GM21360 (cell line): Measurements from ENCODE around the gene SLC6A3.
"Not testable (repeated sequence)": the region's sequence is repeated elsewhere in the genome, so short reads cannot be mapped to it uniquely, and the experiment has no call there.

Experiments
- ATAC-seq: cut with Tn5 transposase; IDR thresholded peaks from one replicate; pipeline ENCODE4 v1.9.1; 2021; ENCODE audit warnings: mild to moderate bottlenecking, moderate library complexity; ENCODE audit not compliant: unreplicated experiment

The SLC6A3 gene

DNA sequence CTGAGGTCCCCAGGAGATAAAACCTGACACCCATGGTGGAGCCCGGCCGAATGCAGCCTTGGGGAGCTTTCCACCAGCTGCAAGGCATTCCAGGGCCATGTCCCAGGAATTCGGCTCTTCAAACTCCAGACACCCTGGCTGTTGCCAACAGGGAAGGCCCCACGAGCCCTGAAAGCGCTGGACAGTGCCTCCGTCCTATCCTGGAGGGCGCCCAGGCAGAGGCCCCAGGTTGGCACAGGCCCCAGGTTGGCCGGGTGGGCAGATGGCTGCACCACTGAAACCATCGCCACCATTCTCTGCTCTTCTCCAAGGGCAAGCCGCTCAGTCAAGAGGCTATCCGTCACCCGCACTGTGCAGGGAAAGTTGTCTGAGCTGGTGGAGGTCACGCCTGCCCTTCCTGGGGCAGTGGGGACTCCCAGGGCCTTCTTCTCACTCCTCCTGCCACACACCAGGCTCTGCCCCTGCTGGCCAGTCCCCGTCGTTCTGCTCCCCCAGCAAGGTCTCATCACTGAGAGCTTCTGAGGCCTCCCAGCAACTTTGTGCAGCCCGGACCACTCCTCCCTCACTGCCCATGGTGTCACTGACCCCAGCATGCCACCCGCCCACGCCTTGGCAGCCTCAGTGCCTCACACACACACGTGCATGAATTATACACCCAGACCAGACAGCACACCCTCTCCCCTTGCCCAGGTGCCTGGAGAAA is 21.2 kb downstream of the SLC6A3 start:
- no peak for ATAC-seq

DNA sequence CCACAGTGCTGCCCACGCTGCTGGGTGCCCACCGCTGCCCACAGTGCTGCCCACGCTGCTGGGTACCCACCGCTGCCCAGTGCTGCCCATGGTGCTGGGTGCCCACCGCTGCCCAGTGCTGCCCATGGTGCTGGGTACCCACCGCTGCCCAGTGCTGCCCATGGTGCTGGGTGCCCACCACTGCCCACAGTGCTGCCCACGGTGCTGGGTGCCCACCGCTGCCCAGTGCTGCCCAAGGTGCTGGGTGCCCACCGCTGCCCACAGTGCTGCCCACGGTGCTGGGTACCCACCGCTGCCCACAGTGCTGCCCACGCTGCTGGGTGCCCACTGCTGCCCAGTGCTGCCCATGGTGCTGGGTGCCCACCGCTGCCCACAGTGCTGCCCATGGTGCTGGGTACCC is 22.7 kb downstream of the SLC6A3 start:
- not testable (repeated sequence) for ATAC-seq

DNA sequence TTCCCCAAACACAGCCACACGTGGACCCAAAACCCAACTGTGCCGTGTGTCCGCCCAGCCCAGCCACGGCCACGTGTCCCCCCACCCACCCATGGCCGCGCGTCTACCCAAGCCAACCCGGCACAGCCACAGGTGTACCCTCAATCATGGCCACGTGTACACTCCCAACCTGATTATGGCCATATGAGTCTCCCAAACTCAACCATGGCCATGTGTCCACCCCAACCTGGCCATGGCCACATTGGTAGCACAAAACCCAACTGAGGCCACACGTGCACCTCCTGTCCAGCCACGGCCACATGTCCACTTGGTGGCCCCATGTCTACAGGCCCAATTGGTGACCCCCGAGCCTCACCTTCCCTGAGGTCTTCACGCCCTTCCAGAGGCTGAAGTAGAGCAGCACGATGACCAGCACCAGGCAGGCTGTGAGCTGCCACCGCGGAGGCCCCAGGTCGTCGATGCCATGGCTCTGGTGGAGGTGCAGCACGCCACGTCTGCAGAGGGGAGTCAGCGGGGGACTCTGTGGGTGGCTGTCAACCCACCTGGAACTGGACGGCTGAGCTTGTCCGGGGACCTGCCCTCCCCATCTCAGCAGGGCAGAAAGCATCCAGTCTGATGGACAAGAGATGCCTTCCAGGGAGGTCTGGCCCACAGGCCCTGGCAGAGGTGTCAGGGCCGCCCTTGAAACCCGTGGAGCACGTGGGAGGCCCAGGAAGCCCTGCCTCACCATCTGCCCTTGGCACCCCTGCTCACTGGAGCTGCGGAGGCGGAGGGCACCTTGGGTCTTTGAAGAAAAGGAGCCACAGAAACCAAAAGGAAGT is 23.5 kb downstream of the SLC6A3 start:
- no peak for ATAC-seq

GRCh38 chr5:1420211-1421195 is 24.7 kb downstream of the SLC6A3 start:
- ATAC-seq = no peak

GRCh38 chr5:1419476-1420210 is 25.6 kb downstream of the SLC6A3 start:
- ATAC-seq = no peak

DNA sequence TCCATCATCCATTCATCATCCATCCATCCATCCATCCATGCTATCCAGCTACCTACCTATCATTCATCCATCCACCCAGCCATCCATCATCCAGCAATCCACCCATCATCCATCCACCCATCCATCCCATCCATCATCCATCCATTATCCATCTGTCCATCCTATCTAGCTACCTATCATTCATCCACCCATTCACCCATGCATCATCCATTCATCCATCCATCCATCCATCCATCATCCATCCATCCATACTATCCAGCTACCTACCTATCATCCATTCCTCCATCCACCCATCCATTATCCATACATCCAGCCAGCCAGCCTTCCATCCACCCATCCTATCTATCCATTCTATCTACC is 26.3 kb downstream of the SLC6A3 start:
- ATAC-seq = no peak

GRCh38 chr5:1418238-1418920 is 26.9 kb downstream of the SLC6A3 start:
- ATAC-seq = no peak

GRCh38 chr5:1417586-1418225 is 27.5 kb downstream of the SLC6A3 start:
- no peak for ATAC-seq

GRCh38 chr5:1416856-1417469 is 28.3 kb downstream of the SLC6A3 start:
- no peak for ATAC-seq

GRCh38 chr5:1415626-1416360 is 29.4 kb downstream of the SLC6A3 start:
- no peak for ATAC-seq

DNA sequence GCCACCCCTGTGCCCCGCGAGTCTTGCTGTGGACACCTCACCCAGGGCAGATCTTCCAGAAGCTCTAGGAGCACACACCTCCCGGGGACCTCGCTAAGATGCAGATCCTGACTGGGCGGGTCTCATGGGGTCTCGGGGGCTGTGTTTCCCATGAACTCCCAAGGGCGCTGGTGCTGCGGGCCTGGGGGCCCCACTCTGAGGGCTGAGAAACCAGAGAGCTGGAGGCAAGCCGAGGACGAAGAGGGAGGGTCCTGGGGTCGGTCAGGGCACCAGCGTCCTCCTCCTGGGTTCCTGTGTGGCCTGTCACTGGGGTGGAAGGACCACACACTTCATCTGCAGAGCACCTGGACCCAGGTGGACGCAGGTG is 30.2 kb downstream of the SLC6A3 start:
- ATAC-seq = no peak

DNA sequence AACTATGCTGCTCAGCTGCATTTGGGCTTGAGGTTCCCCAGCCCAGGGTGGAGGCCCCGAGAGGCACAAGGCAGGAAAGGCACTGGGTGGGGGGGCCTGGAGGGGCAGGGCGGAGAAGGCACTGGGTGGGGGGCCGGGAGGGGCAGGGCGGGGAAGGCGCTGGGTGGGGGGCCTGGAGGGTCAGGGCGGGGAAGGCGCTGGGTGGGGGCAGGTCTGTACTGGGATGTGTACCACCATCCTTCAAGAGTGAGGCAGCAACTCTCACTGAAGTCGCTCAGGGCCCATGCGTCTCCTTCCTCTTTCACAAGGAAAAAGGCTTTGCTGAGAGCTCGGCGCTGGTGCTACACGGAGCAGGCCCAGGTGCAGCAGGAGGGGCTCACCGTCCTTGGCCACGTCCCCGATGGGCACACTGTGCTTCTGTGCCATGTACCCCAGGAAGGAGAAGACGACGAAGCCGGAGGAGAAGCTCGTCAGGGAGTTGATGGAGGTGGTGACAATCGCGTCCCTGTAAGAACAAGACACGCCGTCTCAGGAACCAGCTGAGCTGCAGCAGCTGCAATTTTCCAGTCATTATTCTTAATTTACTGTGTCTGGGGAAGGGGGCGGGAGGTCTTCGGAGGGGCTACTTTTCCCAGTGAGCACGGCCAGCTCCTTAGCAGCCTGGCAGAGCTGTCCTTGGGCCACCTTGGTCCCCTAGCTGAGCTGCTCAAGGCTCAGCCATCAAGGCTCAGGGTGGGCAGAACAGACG is 30.8 kb downstream of the SLC6A3 start:
- ATAC-seq = no peak

DNA sequence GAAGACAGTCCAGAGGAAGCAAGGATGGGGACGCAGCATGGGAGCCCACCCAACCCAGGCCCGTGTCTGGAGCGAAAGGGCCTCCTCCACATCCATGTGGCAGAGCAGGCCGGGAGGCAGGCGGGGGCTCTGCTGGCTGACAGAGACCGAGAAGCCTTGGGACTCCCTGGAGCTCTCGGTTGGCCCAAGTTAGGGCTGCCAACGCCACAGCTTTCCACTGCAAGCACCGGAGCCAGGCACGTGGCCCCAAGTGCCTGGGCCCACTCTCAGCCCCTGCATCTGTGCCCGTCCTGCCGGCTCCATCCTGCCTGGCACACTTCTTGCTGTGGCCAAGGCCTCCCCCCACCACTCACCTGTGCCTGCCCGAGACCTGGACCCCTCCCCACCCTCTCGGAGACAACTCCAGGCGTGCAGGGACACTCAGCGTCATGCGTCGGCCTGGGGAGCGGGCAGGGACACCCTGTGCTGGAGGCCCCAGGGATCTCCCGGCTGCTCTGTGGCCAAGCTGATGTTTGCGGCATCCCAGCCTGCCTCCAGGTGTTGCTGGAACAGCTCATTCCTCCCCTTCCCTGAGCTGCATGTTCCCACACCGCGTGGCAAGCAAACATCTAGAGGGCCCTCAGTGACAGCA is 31.5 kb downstream of the SLC6A3 start:
- no peak for ATAC-seq

- no peak for ATAC-seq
Observed at GRCh38 chr5:1413211-1413610, 32.0 kb downstream of the SLC6A3 start.

- no peak for ATAC-seq
Observed at GRCh38 chr5:1412621-1413020, 32.6 kb downstream of the SLC6A3 start.

DNA sequence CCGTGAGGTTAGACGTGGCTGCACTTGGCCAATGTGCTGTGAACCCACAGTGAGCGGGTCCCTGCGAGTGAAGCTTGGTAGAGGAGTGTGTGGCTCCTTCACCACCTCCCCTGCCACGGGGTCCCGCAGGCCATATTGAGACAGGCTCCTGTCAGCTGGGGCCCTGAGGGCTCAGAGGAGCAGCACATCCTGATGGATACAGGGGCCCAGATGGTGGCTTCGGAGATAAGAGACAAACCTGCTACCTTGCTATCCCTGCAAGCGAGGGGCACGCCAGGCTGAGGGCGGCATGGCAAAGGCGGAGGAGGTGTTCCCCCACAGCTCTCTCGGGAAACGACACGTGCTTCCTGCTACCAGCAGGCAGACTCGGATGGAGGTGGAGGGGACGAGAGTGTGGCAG is 33.1 kb downstream of the SLC6A3 start:
- ATAC-seq = no peak

DNA sequence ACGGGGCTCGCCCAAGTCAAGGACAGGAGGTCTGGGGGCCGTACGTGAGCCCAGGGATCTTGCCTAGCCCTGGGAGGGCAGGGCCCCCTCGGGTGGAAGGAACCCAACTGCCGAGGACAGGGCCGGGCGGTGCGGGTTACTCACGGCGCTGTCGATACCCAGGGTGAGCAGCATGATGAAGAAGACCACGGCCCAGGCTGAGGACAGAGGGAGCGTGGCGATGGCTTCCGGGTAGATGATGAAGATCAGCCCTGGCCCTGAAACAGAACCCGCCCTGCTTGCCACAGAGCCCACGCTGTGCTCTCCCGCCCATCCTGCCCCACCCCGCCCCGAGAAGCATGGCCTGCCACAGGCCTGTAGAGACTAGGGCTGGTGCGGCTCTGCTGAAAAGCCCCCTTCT is 34.1 kb downstream of the SLC6A3 start:
- ATAC-seq = no peak
